ENCODE measurements around the gene RBBP8NL. TPM values are rescaled to one million over a fixed set of nuclear protein-coding genes. Genes with fewer than 3 reads are reported as not detected.
"Not testable (repeated sequence)": the region's sequence is repeated elsewhere in the genome, so short reads cannot be mapped to it uniquely, and the experiment has no call there.

Gene RBBP8NL
- total and polyA plus RNA-seq, 2 donors = 0.33 to 0.64 TPM

DNA sequence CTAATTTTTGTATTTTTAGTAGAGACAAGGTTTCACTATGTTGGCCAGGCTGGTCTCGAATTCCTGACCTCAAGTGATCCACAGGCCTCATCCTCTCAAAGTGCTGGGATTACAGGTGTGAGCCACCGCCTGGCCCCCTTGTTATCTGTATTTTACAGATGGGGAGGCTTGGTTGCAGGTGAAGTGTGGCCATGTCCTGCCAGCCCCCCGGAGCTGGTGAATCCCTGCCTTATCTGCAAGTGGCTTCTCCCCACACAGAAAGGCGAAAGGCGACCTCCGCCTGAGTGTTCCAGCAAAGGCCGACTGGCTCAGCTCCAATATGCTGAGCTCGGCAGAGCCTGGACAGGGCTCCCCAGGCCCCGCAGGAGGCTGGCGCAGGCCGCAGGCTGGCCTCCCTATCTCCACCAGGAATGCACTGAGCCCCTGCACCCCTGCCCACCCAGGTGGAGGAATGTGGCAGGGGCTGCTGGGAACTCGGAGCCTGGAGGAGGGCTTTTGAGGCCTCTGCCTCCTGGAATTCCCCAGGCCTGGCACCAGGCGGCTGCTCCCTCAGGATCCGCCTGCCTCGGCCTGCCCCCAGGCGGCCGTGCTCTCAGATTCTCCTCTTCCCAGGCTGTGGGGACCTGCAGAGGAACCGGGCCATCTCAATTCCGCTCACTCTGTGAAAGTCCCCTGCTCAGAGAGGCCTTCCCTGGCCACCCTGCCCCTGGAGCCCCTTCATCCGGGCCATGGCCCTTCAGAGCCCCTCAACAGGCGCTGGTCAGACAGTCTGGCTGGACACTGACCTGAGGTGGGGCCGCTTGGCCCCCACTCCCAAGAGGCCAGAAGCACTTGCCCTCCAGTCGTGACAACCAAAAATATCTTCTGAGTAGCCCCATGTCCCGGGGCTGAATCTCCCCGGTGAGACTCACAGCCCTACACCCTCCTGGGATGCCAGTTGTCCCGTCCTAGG is 51.0 kb downstream of the RBBP8NL start:
- peak in 1 of 9 donors; percentile 19 for DNase-seq (ENCODE audit: low read depth in 6 of 9, low spot score in 9 of 9)
- Histone ChIP-seq H3K36me3 (ENCODE audit: control insufficient read depth in 2 of 2, insufficient read depth in 2 of 2, low read length in 1 of 2) (no peaks in the 10 kb centered on the region), H3K27me3 (ENCODE audit: control insufficient read depth in 2 of 2, insufficient read depth in 1 of 2, low read length in 1 of 2) (peaks cover 0 to 2% of the 10 kb centered on the region in 2 donors), H3K9me3 (ENCODE audit: control insufficient read depth in 2 of 2, insufficient read depth in 1 of 2, low read length in 1 of 2) (peaks cover 0 to 13% of the 10 kb centered on the region in 2 donors), H3K27ac (ENCODE audit: low read depth in 1 of 2, low read length in 1 of 2) (peak overlapping the region; percentile 25 to 43), H3K4me3 (ENCODE audit: low read length in 2 of 2) (no peak overlapping the region), H3K4me1 (ENCODE audit: control insufficient read depth in 2 of 2, insufficient read depth in 2 of 2, low read length in 2 of 2) (peaks cover 0 to 13% of the 10 kb centered on the region in 2 donors)
- WGBS = 84% methylated on average over 26 of the region's 26 CpGs

DNA sequence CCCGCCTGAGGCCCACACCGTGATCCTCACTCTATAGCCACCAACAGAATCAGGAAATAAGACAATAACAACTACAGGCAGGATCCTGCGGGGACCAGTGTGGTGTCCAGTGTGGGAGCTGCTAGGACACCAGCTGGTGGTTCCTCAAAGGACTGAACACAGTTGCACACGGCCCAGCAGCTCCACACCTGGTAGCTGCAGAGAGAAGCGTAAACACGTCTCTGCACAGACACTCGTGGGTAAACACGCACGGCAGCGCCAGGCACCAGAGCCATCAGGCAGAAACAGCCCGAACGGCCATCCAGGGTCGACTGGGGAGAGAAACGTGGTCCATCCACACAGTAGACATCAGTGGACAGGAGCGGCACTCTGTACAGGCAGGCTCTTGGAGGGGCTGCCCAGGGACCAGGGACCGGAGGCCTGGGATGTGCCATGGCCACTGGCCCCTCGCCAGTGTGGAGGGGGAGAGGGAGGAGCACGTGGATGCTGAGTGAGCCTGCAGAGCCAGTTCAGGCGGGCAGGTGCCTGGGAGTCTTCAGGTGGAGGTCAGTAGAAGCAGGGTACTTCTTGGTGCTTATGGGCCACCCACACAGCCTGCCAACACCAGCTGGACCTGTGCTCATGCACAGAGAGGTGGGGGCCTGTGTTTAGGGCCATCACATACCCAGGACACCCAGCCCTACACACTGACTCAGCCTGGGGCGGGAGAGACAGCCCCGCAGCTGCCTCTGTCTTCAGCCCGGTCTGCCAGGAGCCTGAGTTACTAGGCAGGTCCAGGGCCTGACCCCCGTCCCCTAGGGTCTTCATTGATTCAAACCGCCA is 52.8 kb downstream of the RBBP8NL start:
- no peak overlapping the region for H3K4me3 ChIP-seq (ENCODE audit: low read length in 2 of 2)
- no peak overlapping the region for H3K27ac ChIP-seq (ENCODE audit: low read depth in 1 of 2, low read length in 1 of 2)
- WGBS = 77% methylated on average over 24 of the region's 24 CpGs
- H3K27me3 ChIP-seq (ENCODE audit: control insufficient read depth in 2 of 2, insufficient read depth in 1 of 2, low read length in 1 of 2) = peaks cover 9 to 21% of the 10 kb centered on the region in 2 donors
- no peaks in the 10 kb centered on the region for H3K36me3 ChIP-seq (ENCODE audit: control insufficient read depth in 2 of 2, insufficient read depth in 2 of 2, low read length in 1 of 2)
- peaks cover 0 to 13% of the 10 kb centered on the region in 2 donors for H3K9me3 ChIP-seq (ENCODE audit: control insufficient read depth in 2 of 2, insufficient read depth in 1 of 2, low read length in 1 of 2)
- DNase-seq (ENCODE audit: low read depth in 6 of 9, low spot score in 9 of 9) = no peak
- peaks cover 0 to 13% of the 10 kb centered on the region in 2 donors for H3K4me1 ChIP-seq (ENCODE audit: control insufficient read depth in 2 of 2, insufficient read depth in 2 of 2, low read length in 2 of 2)

DNA sequence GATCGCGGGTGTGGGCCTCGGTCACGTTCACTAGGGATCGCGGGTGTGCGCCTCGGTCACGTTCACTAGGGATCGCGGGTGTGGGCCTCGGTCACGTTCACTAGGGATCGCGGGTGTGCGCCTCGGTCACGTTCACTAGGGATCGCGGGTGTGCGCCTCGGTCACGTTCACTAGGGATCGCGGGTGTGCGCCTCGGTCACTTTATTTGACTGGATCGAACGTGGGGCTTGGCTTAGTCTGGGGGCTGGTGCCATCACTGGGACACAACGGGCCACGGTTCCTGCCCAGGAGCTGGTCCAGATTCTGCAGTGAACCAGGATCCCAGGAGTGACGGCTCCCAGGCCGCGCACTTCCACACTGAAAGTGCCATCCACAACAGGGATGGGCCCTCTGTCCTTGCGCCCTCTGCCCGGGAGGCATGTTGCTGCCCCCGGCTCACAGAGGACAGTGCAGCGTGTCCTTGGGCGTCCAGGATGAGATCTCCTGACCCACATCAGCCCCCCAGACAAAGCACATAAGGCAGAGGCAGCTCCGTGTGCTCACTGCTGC is 53.6 kb downstream of the RBBP8NL start:
- Histone ChIP-seq H3K27me3 (ENCODE audit: control insufficient read depth in 2 of 2, insufficient read depth in 1 of 2, low read length in 1 of 2) (peaks cover 18 to 29% of the 10 kb centered on the region in 2 donors), H3K9me3 (ENCODE audit: control insufficient read depth in 2 of 2, insufficient read depth in 1 of 2, low read length in 1 of 2) (peaks cover 0 to 13% of the 10 kb centered on the region in 2 donors), H3K4me1 (ENCODE audit: control insufficient read depth in 2 of 2, insufficient read depth in 2 of 2, low read length in 2 of 2) (peaks cover 0 to 13% of the 10 kb centered on the region in 2 donors)
- not testable (repeated sequence) for DNase-seq (ENCODE audit: low read depth in 6 of 9, low spot score in 9 of 9); H3K4me3 ChIP-seq (ENCODE audit: low read length in 2 of 2); H3K36me3 ChIP-seq (ENCODE audit: control insufficient read depth in 2 of 2, insufficient read depth in 2 of 2, low read length in 1 of 2); H3K27ac ChIP-seq (ENCODE audit: low read depth in 1 of 2, low read length in 1 of 2)
- 94% methylated on average over 27 of the region's 40 CpGs for WGBS

DNA sequence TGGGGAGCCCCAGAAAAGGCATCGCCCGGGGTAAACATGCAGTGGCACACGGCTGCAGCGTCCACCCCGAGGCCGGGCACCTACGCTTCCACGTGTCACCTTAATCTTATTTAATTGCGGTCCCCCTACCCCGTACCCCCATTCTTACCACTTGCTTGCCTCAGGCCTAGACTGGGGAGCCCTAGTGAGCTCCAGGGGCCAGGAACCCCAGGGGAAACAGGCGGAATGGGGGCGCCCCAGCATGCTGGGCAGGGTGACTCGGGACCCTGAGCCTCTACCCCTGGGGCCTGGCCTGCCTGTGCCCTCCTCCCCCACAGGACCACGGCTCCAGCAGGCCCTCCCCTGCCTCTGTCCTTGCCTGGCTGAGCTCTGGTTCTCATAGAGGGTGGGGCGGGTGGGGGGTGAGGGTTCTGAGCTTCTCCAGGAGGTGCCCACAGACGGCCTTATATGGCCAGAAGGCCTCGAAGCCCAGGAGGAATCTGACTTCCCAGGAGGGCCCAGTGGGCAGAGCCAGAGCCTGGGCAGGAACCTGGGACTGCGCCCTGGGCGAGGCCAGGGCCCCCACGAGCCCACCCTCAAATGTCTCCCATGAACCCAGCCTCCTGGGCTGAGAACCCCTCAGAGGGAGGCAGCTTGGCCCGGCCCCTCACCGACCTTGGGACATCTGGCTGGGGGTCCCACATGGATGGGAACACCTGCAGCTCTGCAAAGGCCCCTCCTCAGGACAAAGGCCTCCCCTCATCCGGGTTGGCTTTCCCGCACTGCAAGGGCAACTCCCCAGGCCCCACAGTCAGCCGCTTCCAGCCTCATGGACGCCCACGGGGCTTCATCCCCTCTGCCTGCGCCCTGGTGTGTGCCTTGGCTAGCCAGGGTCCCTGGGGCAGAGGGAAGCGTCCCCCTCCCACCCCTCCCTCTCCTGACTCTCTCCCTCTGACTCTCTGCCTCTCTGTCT is 55.0 kb downstream of the RBBP8NL start:
- H3K36me3 ChIP-seq (ENCODE audit: control insufficient read depth in 2 of 2, insufficient read depth in 2 of 2, low read length in 1 of 2) = no peaks in the 10 kb centered on the region
- H3K27me3 ChIP-seq (ENCODE audit: control insufficient read depth in 2 of 2, insufficient read depth in 1 of 2, low read length in 1 of 2) = peaks cover 31 to 43% of the 10 kb centered on the region in 2 donors
- no peak overlapping the region for H3K4me3 ChIP-seq (ENCODE audit: low read length in 2 of 2)
- WGBS = 90% methylated on average over 29 of the region's 29 CpGs
- no peak overlapping the region for H3K27ac ChIP-seq (ENCODE audit: low read depth in 1 of 2, low read length in 1 of 2)
- no peak for DNase-seq (ENCODE audit: low read depth in 6 of 9, low spot score in 9 of 9)
- peaks cover 0 to 16% of the 10 kb centered on the region in 2 donors for H3K4me1 ChIP-seq (ENCODE audit: control insufficient read depth in 2 of 2, insufficient read depth in 2 of 2, low read length in 2 of 2)
- peaks cover 0 to 13% of the 10 kb centered on the region in 2 donors for H3K9me3 ChIP-seq (ENCODE audit: control insufficient read depth in 2 of 2, insufficient read depth in 1 of 2, low read length in 1 of 2)

DNA sequence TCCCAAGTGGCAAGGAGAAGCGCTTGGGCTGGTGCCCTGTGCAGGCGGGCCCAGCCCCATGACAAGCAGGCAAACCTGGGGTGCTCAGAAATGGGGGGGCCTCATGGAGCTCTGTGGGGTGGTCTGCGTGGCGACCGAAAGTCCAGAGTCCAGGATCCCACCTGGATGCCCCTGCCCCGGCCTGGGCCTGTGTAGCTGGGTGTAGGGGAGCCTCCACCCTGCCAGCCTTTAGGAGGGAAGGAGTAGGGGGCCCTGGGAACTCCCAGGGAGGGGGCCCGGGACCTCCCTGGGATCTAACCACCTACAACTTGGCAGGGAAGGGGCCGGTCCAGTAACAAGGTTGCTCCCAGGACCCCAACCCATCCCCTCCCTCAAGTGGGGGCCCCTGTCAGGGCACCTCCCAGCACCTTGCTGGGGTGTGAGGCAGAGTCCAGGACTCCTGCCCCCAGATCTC is 55.7 kb downstream of the RBBP8NL start:
- peaks cover 0 to 9% of the 10 kb centered on the region in 2 donors for H3K4me1 ChIP-seq (ENCODE audit: control insufficient read depth in 2 of 2, insufficient read depth in 2 of 2, low read length in 2 of 2)
- H3K27me3 ChIP-seq (ENCODE audit: control insufficient read depth in 2 of 2, insufficient read depth in 1 of 2, low read length in 1 of 2) = peaks cover 38 to 45% of the 10 kb centered on the region in 2 donors
- no peaks in the 10 kb centered on the region for H3K36me3 ChIP-seq (ENCODE audit: control insufficient read depth in 2 of 2, insufficient read depth in 2 of 2, low read length in 1 of 2)
- peaks cover 0 to 13% of the 10 kb centered on the region in 2 donors for H3K9me3 ChIP-seq (ENCODE audit: control insufficient read depth in 2 of 2, insufficient read depth in 1 of 2, low read length in 1 of 2)
- WGBS = 96% methylated on average over 8 of the region's 8 CpGs
- DNase-seq (ENCODE audit: low read depth in 6 of 9, low spot score in 9 of 9) = no peak
- H3K27ac ChIP-seq (ENCODE audit: low read depth in 1 of 2, low read length in 1 of 2) = no peak overlapping the region
- no peak overlapping the region for H3K4me3 ChIP-seq (ENCODE audit: low read length in 2 of 2)

DNA sequence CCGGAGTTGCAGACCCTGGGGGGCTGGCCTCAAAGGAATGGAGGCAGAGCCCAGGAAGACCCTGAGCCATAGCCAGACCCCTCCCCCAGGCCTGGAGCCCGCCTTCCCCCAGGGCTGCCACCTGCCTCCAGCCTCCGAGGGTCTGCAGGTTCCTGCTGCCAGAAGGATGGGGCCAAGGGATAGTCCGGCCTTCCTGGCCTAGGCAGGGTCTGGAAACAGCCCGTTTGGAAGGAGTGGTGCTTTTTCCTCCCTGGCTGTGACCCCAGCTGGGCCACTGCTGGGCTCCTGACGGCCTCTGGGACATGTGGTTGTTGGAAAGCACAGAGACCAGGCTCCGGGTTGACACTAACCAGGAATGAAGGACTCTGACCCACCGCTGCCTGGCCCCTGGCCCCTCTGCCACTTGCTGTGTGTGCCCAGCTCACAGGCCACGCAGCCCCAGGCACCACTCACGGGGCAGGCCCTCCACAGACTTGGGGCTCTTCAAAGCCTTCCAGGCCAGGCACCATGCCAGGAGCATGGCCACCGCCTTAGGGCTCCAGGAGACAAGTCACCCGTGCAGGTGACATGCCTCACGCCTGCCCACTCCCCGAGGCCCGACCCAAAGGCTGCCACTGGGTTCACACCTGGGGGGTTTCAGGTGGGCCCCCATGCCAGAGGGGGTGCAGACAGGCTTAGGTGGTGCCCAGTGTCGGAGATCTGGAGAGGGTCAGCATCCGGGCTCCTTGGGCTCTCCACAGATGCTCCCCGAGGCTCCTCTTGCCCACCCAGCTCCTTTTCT is 56.3 kb downstream of the RBBP8NL start:
- DNase-seq (ENCODE audit: low read depth in 6 of 9, low spot score in 9 of 9) = no peak
- no peak overlapping the region for H3K27ac ChIP-seq (ENCODE audit: low read depth in 1 of 2, low read length in 1 of 2)
- 79% methylated on average over 18 of the region's 18 CpGs for WGBS
- no peak overlapping the region for H3K4me3 ChIP-seq (ENCODE audit: low read length in 2 of 2)
- H3K4me1 ChIP-seq (ENCODE audit: control insufficient read depth in 2 of 2, insufficient read depth in 2 of 2, low read length in 2 of 2) = peaks cover 0 to 9% of the 10 kb centered on the region in 2 donors
- H3K9me3 ChIP-seq (ENCODE audit: control insufficient read depth in 2 of 2, insufficient read depth in 1 of 2, low read length in 1 of 2) = peaks cover 0 to 13% of the 10 kb centered on the region in 2 donors
- no peaks in the 10 kb centered on the region for H3K36me3 ChIP-seq (ENCODE audit: control insufficient read depth in 2 of 2, insufficient read depth in 2 of 2, low read length in 1 of 2)
- peaks cover 44 to 52% of the 10 kb centered on the region in 2 donors for H3K27me3 ChIP-seq (ENCODE audit: control insufficient read depth in 2 of 2, insufficient read depth in 1 of 2, low read length in 1 of 2)

DNA sequence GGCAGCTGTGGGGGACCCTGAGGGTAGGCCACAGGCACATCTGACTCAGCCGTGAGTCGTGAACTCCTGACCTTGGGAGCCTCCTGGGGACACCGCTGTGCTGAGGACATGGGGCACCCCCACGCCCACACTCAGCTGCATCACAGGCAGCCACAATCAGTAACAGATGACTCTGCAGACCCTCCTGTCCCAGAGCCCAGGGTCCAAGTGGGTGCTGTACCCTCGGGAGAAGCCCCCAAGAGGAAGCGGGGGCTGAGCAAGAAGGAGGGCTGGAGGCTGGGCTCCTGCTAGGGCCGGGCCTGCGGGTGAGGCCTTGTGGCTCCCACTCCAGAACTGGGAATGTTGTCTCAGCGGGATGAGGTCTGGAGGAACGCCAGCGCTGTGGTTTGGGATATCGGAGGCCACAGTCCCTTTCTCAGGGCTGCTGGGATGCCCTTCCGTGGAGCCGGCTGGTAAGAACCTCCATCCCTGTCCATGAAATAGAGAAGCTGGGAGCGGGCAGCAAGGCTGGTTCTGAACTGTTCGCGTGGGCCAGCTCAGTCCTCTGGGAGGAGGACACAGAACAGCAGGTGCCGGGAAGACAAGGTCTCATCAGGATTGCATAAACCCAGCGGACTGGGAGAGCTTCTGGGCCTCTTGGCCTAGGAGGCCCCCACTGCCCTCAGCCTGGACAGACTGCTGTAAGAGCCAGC is 57.1 kb downstream of the RBBP8NL start:
- DNase-seq (ENCODE audit: low read depth in 6 of 9, low spot score in 9 of 9) = no peak
- H3K4me1 ChIP-seq (ENCODE audit: control insufficient read depth in 2 of 2, insufficient read depth in 2 of 2, low read length in 2 of 2) = peaks cover 0 to 6% of the 10 kb centered on the region in 2 donors
- 81% methylated on average over 19 of the region's 19 CpGs for WGBS

More for the DNA sequence above, 57.1 kb downstream of the RBBP8NL start:
- Histone ChIP-seq H3K4me3 (ENCODE audit: low read length in 2 of 2) (no peak overlapping the region), H3K27me3 (ENCODE audit: control insufficient read depth in 2 of 2, insufficient read depth in 1 of 2, low read length in 1 of 2) (peaks cover 51 to 59% of the 10 kb centered on the region in 2 donors), H3K36me3 (ENCODE audit: control insufficient read depth in 2 of 2, insufficient read depth in 2 of 2, low read length in 1 of 2) (no peaks in the 10 kb centered on the region), H3K27ac (ENCODE audit: low read depth in 1 of 2, low read length in 1 of 2) (no peak overlapping the region), H3K9me3 (ENCODE audit: control insufficient read depth in 2 of 2, insufficient read depth in 1 of 2, low read length in 1 of 2) (peaks cover 0 to 13% of the 10 kb centered on the region in 2 donors)
